ENCODE data around the gene RBM28. TPM values are rescaled to one million over a fixed set of nuclear protein-coding genes. Genes with fewer than 3 reads are reported as not detected.

Gene RBM28
- total RNA-seq, 1 experiment from 2014 or later: 31.2 TPM

GRCh38 chr7:128376077-128376476 lies 32.4 kb upstream of the RBM28 start:
- no peak for DNase-seq (ENCODE audit: low read depth)

- DNase-seq (ENCODE audit: low read depth): no peak
These were observed 30.3 kb upstream of the RBM28 start for GRCh38 chr7:128374041-128374440.

GRCh38 chr7:128373606-128374005 lies 29.9 kb upstream of the RBM28 start:
- DNase-seq (ENCODE audit: low read depth): no peak

DNA sequence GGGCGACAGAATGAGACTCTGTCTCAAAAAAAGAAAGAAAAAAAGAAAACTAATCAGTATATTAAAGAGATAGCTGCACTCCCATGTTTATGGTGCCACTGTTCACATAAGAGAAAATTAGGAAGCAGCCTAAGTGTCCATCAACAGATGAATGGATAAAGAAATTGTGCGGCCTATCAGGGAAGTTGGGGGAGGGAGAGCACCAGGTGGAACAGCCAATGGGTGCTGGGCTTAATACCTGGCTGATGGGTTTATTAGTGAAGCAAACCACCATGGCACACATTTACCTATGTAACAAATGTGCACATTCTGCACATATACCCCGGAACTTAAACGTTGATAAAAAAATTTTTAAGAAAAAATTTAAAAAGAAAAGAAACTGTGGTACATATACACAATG lies 26.8 kb upstream of the RBM28 start:
- DNase-seq (ENCODE audit: low read depth): no peak

DNA sequence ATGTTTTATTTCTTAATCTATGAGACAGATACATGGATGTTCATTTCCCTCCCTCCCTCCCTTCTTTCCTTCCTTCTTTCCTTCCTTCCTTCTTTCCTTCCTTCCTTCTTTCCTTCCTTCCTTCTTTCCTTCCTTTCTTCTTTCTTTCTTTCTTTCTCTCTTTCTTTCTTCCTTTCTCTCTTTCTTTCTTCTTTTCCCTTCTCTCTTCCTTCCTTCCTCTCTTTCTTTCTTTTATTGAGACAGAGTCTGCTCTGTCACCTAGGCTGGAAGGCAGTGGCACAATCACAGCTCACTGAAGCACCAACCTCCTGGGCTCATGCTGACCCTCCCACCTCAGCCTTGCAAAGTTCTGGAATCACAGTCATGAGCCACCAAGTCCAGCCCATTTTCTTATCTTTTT lies 23.3 kb upstream of the RBM28 start:
- DNase-seq (ENCODE audit: low read depth): no peak

DNA sequence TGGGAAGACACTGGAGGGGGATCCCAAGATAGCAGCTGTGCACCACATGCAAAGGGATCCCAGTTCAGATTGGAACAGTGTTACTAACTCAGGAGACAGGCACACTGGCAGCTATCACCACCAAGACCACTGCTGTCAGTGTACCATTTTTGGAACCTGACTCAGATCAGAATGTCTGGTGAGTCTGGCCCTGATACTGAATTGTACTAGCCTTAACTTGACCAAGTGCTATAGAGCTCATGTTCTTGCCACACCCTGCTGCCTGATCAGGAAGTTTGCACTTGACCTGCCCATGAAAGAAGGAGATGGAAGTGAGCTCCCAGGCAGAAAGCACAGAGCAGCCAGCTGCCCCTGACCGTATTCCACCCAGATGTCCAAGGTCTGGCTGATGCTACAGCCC lies 22.6 kb upstream of the RBM28 start:
- DNase-seq (ENCODE audit: low read depth): no peak

DNA sequence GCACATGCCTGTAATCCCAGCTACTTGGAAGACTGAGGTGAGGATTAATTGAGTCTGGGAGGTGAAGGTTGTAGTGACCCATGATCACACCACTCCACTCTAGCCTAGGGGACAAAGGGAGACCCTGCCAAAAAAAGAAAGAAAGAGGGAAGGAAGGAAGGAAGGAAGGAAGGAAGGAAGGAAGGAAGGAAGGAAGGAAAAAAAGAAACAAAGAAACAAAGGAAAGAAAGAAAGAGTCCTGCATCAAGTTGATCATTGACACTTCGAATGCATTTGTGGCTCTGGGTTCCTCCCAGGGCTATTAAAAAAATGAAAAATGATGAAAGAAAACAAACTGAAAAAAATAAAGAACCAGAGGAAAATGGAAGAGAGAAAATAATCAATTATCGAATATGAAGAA lies 21.7 kb upstream of the RBM28 start:
- DNase-seq (ENCODE audit: low read depth): no peak

DNA sequence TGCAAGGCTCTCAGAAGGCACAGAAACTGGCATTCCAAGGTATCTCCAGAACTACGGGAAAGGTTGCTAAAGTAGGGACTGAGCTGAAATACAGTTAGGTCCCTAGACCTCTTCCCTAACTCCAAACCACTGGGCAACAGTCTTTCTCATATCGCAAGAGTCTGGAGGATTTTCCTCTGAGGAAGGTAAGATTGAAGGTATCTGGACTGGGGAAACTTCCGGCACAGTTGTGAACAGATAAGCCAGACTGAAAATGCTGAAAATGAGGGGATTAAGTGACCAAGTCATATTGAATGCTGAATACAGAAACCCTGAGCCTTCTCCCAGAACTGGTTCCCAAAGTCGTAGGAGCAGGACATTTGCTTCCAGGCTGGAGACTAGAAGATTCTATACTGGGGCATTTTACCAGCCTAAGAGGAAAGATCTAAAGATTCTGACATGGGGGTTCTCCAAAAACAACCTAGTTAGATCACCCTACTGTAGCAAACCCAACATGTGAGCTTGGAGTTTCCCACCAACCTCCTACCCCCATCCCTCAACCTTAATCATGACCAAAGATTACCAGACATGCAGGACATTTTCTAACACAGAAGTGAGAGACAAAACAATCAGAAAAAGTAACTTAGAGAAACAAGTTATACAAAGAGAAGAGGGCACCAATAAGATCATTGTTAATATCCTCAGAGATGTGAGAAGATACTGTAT lies 20.6 kb upstream of the RBM28 start:
- no peak for DNase-seq (ENCODE audit: low read depth)

DNA sequence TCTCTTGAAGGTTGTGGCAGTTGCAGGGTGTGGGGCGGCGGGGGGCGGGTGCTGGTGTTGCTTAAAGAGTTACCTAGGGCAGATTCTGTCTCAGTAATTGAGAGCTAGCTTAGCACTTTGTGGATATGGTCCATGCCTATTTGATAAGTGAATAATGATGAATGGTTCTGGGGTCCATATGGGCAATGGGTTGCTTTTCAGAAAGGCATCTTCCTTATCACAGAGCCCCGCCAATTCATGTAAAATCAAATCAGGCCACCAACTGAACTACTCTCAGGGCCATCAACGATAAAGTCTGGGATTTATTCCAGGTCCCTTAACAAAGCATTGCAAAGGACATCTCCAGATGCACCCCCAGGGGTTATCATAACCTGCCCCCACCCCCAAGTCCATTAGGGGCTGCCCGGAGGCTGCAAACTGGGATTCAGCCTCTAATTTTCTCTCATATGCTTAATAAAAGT lies 19.6 kb upstream of the RBM28 start:
- DNase-seq (ENCODE audit: low read depth): no peak

DNA sequence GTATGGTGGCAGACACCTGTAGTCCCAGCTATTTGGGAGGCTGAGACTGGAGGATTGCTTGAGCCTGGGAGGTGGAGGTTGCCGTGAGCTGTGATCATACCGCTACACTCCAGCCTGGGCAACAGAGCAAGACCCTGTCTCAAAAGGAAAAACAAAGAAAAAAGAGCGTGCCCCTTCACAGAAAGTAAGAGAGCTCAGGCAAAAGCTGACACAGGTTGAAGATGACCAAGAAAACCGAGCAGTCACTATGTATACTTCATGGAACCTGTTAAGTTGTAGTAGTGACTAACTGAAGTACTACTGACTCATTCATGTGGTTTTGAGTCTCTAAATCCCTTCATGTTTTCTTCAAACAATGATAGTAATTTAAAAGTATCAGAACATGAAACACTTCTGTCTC lies 19.0 kb upstream of the RBM28 start:
- peak; percentile 41 for DNase-seq (ENCODE audit: low read depth)

GRCh38 chr7:128361411-128362379 lies 18.0 kb upstream of the RBM28 start, which contains the start of gene PRRT4:
PRRT4 (minus strand) TSS chr7:128361690.
- DNase-seq (ENCODE audit: low read depth): no peak

DNA sequence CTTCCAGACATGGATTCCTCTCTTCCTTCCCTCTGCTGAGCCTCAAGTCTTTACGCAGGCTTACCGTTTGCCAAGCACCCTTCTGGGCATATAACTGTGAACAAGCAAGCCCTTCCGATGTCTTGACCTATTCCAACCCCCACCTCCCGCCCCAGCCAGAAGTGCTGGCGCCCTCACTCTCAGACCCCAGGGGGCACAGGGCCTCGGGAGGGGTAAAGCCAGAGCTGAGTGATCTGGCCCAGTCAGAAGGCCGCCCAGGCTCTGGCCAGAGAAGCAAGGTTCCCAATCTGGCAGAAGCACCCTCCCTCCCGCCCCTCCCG lies 16.6 kb upstream of the RBM28 start:
- no peak for DNase-seq (ENCODE audit: low read depth)

- no peak for DNase-seq (ENCODE audit: low read depth)
These were observed 16.2 kb upstream of the RBM28 start for GRCh38 chr7:128359939-128360338.

DNA sequence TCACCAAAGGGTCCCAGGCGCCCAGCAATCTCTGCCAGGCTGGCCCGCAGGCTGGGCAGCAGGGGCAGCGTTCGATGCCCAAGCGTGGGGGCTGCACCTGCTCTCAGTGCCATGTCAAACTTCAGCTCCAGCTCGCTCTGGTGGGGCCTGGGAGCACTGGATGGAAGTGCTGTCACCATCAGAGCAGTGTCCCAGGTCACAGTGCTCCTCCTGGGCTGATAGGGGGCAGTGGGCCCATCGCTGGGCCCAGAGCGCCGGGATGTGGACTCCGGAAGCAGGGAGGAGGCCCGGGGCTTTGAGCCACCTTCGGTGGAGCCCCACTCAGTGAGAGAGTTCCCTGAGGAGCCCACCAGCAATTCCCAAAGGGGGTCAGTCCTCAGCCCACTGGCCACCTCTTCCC lies 15.6 kb upstream of the RBM28 start:
- no peak for DNase-seq (ENCODE audit: low read depth)

DNA sequence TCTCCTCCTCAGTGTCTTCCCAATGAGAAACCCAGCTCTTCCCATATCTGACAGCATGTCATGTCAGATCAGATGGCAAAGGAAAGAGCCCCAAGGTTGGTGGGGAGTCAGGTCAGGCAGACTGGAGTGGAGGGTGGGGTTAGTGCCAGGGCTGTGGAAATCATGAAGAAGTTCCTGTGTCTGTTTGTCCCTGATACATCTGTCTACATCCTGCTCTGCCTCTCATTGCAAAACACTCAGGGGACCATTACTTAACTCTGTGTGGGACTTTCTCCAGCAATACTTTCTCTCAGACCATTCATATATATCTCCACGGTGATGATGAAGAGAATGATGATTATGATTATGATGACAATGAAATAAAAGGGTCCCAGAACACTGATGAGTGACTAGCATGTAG lies 14.5 kb upstream of the RBM28 start:
- DNase-seq (ENCODE audit: low read depth): no peak

DNA sequence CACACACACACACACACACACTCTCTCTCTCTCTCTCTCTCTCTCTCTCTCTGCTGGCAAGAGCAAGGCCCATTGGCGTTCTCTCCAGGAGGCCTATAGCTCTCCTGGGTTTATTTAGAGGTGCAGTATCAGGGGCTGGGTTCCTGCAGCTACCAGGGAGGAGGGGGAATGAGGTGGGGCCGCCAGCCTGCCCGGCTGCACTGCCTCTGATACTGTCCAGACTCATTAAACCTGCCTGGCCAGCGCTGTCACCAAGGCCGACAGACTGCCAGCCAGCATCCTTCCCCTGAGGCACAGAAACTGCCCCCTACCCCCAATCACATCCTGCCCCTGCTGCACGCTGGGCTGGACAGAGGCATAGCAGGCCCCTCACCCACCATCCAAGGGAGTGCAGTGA lies 13.5 kb upstream of the RBM28 start:
- DNase-seq (ENCODE audit: low read depth): no peak

DNA sequence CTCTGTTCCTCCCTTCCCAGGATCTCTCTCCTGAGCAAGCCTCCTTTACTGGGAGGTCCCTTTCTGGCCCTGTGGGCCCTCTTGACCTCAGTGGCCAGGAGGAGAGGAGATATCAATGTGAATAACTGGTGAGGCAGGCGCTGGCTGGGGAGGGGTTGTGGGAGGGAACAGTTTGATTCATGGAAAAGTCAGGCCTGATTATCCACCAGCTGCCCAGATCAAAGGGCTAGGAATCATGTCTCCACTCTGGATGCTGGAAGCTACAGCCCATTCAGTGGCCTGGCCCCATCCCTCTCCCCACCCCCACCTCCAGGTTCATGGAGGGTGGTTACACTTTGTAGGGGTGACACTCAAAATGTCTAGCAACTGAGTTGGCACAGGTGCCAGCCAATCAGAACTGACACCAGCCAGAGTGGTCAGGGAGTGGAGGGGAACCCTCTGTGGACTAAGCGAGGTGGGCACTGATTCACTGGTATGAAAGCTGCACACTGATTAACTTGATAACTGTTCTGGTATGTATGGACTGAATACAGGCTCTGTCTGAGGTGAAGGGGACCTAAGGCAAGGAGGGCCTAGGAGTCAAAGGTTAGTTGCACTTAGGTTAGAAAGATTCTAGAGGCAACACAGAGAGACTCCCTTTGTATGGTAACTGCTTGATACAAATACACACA lies 13.0 kb upstream of the RBM28 start:
- DNase-seq (ENCODE audit: low read depth): no peak

GRCh38 chr7:128353610-128354009 lies 9.9 kb upstream of the RBM28 start:
- no peak for DNase-seq (ENCODE audit: low read depth)

DNA sequence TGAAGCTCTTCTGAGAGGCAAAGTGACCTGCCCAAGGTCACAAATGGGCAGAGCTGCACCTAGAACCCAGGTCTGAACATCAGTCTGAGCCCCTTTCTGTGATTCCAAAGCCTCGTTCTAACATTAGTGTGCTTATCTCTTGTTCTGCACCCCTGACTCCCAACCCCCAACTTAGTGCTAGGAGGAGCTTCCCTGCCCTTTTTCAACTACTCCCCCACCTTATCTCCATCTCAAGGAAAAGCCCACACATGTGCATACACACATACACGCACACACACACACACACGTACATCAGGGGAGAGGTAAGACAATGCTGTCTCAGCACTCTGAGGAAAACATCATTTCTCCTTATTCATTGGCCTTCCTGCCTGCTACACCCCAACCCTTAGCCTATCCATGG lies 9.5 kb upstream of the RBM28 start:
- DNase-seq (ENCODE audit: low read depth): no peak

- DNase-seq (ENCODE audit: low read depth): no peak
These were observed 8.9 kb upstream of the RBM28 start for GRCh38 chr7:128352636-128353035.

DNA sequence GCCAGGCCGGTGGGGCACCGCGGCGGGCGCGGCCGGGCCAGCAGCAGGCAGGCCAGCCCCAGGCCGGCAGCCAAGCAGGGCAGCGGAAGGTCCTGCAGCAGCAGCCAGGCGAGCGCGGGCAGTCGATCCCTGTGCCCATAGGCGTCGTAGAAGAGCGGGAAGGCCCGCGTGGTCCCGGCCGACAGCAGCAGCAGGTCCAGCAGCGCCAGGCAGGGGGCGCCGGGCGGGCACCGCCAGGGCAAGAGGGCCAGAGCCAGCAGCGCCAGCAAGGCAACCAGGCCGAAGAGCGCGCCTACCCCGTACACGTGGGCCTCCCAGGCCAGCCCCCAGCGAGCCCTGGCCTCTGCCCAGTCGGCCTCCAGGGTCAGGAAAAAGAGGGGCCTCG lies 8.4 kb upstream of the RBM28 start:
- DNase-seq (ENCODE audit: low read depth): no peak
